Activated T-helper 1 cell treated with anti-CD3 and anti-CD28 coated beads, Interleukin-12 subunit alpha, Interleukin-12 subunit beta, Interleukin-2, Interleukin-4 antibody, amounts not matched to agents 30 ng/mL and 10 ng/mL and 1 ng/mL, durations not matched to agents 14 hours and 24 hours and 36 hours (primary cell): ENCODE measurements around the gene RAB40AL. TPM values are rescaled to one million over a fixed set of nuclear protein-coding genes. Genes with fewer than 3 reads are reported as not detected.
"Not testable (repeated sequence)": the region's sequence is repeated elsewhere in the genome, so short reads cannot be mapped to it uniquely, and the experiment has no call there.

Experiments used
- DNase-seq: peaks from one replicate; pipeline ENCODE4 v3.0.0; 2021; ENCODE audit warnings: low spot score
- H3K27ac Mint-ChIP-seq: one replicate; pipeline ENCODE4 v1.8.0; 2021; ENCODE audit warnings: mild to moderate bottlenecking, mixed read lengths
- H3K27me3 Mint-ChIP-seq: one replicate; pipeline ENCODE4 v1.8.0; 2022; ENCODE audit warnings: mild to moderate bottlenecking, moderate library complexity, mixed read lengths; ENCODE audit not compliant: insufficient read depth
- H3K36me3 Mint-ChIP-seq: one replicate; pipeline ENCODE4 v1.8.0; 2021; ENCODE audit warnings: low read depth, mixed read lengths
- H3K4me1 Mint-ChIP-seq: one replicate; pipeline ENCODE4 v1.8.0; 2021; ENCODE audit warnings: low read depth, mixed read lengths
- H3K4me3 Mint-ChIP-seq: one replicate; pipeline ENCODE4 v1.8.0; 2021; ENCODE audit warnings: mild to moderate bottlenecking, moderate library complexity, mixed read lengths
- H3K9me3 Mint-ChIP-seq: one replicate; pipeline ENCODE4 v1.8.0; 2021; ENCODE audit warnings: mixed read lengths
- intact Hi-C: fragments of 100-400 bp; cut with micrococcal nuclease; formaldehyde crosslinking; loops from one replicate; pipeline ENCODE4 v1.15.1; 2024
- total RNA-seq: library from RNA; stranded (reverse); gene quantifications from 2 replicates; pipeline ENCODE4 v1.2.3, GENCODE V29; 2022

The RAB40AL gene
- total RNA-seq, 1 donor from 2014 or later: 0.41 TPM

- no peak overlapping the region for H3K4me3 Mint-ChIP-seq
- no peaks in the 10 kb centered on the region for H3K27me3 Mint-ChIP-seq
- no peaks in the 10 kb centered on the region for H3K4me1 Mint-ChIP-seq
- H3K36me3 Mint-ChIP-seq: no peaks in the 10 kb centered on the region
- H3K9me3 Mint-ChIP-seq: no peaks in the 10 kb centered on the region
- no peak for DNase-seq
- H3K27ac Mint-ChIP-seq: no peak overlapping the region
- intact Hi-C loops: no loop called here
Observed at GRCh38 chrX:102964940-102965339, 27.9 kb downstream of the RAB40AL start.

GRCh38 chrX:102966701-102967100, 29.6 kb downstream of the RAB40AL start:
- H3K4me3 Mint-ChIP-seq: no peak overlapping the region

DNA sequence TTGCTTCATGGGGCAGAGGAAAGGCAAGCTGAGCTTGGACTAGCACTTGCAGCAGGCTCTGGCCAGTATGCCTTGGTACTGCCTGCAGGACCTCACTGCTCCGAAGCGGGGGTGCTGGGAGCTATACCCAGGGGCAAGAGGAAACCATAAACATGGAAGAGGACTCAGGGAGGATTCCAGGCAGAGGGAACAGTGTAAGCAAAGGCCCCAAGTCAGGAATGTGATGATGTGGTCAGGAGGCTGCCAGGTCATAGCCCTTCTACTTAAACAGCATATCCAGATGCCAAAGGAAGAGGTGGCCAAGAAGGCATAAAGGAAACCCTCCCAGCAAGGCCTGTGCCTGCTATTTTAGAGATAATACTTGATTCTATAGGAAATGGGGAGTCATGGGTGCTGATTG, 31.1 kb downstream of the RAB40AL start:
- H3K9me3 Mint-ChIP-seq: peaks cover 8% of the 10 kb centered on the region
- H3K27me3 Mint-ChIP-seq: no peaks in the 10 kb centered on the region
- no peaks in the 10 kb centered on the region for H3K36me3 Mint-ChIP-seq
- no peaks in the 10 kb centered on the region for H3K4me1 Mint-ChIP-seq
- no peak overlapping the region for H3K4me3 Mint-ChIP-seq
- intact Hi-C loops: no loop called here
- H3K27ac Mint-ChIP-seq: no peak overlapping the region
- DNase-seq: no peak

More at GRCh38 chrX:102966701-102967100, 29.6 kb downstream of the RAB40AL start:
- peaks cover 8% of the 10 kb centered on the region for H3K9me3 Mint-ChIP-seq
- intact Hi-C loops: no loop called here
- no peak for DNase-seq
- no peaks in the 10 kb centered on the region for H3K27me3 Mint-ChIP-seq
- no peaks in the 10 kb centered on the region for H3K4me1 Mint-ChIP-seq
- no peaks in the 10 kb centered on the region for H3K36me3 Mint-ChIP-seq
- no peak overlapping the region for H3K27ac Mint-ChIP-seq

DNA sequence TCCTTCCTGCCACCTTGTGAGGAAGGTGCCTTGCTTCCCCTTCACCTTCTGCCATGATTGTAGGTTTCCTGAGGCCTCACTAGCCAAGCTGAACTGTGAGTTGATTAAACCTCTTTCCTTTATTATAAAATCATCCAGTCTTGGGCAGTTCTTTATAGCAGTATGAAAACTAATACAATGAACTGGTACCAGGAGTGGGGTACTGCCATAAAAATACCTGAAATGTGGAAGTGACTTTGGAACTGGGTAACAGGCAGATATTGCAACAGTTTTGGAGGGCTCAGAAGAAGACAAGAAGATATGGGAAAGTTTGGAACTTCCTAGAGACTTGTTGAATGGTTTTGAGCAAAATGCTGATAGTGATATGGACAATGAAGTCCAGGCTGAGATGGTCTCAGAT, 34.5 kb downstream of the RAB40AL start:
- H3K4me1 Mint-ChIP-seq, intact Hi-C loops, H3K27ac Mint-ChIP-seq, H3K9me3 Mint-ChIP-seq, H3K27me3 Mint-ChIP-seq, H3K36me3 Mint-ChIP-seq, H3K4me3 Mint-ChIP-seq, DNase-seq: not testable (repeated sequence)

- H3K4me1 Mint-ChIP-seq: no peaks in the 10 kb centered on the region
- intact Hi-C loops: no loop called here
Observed at GRCh38 chrX:102975016-102975415, 37.9 kb downstream of the RAB40AL start.

DNA sequence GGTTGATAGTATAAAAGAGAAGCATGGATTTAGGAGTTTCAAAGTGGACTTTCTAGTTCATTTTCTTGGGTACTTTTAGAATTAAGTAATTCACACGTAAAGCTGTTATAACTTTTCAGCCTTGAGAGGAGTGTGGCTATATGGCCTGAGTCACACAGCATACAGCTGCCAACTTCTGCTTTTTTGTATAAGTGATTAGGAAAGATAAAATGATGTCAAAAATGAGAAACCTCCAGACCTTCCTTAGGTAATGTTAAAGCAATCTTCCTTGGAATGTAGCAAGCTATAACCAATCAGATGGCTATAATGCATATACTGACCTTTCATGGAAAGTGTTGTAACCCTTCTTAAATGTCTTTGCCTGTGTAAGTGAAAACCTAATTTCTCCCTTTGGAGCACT, 39.2 kb downstream of the RAB40AL start:
- peaks cover 2% of the 10 kb centered on the region for H3K27me3 Mint-ChIP-seq
- no peaks in the 10 kb centered on the region for H3K36me3 Mint-ChIP-seq
- no peaks in the 10 kb centered on the region for H3K9me3 Mint-ChIP-seq
- H3K4me1 Mint-ChIP-seq: no peaks in the 10 kb centered on the region
- H3K4me3 Mint-ChIP-seq: no peak overlapping the region
- intact Hi-C loops: no loop called here
- DNase-seq: no peak
- no peak overlapping the region for H3K27ac Mint-ChIP-seq

More at GRCh38 chrX:102975016-102975415, 37.9 kb downstream of the RAB40AL start:
- DNase-seq: no peak
- H3K27me3 Mint-ChIP-seq: peaks cover 2% of the 10 kb centered on the region
- peaks cover 8% of the 10 kb centered on the region for H3K9me3 Mint-ChIP-seq
- no peaks in the 10 kb centered on the region for H3K36me3 Mint-ChIP-seq
- no peak overlapping the region for H3K27ac Mint-ChIP-seq
- no peak overlapping the region for H3K4me3 Mint-ChIP-seq

- no peak overlapping the region for H3K4me3 Mint-ChIP-seq
- H3K4me1 Mint-ChIP-seq: no peaks in the 10 kb centered on the region
- peaks cover 2% of the 10 kb centered on the region for H3K27me3 Mint-ChIP-seq
- H3K9me3 Mint-ChIP-seq: no peaks in the 10 kb centered on the region
- intact Hi-C loops: no loop called here
- no peak overlapping the region for H3K27ac Mint-ChIP-seq
- DNase-seq: no peak
- H3K36me3 Mint-ChIP-seq: no peaks in the 10 kb centered on the region
Observed at GRCh38 chrX:102976793-102977495, 39.9 kb downstream of the RAB40AL start.

DNA sequence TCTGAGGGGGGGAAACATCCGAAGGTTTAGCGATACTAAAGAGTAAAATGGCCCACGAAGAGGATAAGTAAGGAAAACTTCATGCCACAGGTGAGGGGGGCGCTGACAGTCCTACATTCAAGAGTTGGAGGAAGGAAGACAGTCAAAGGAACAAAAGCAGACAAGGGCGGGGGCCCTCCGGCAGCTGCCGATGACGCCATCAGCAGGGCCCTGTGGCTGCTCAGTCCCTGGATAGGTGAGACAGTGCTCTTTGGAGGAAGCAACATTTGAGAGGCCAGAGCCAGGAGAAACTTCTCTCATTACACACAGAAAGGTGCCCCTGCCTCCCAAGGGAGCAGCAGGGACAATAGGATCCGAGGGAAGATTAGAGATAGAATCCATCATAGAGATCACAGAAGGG, 41.5 kb downstream of the RAB40AL start:
- no peaks in the 10 kb centered on the region for H3K36me3 Mint-ChIP-seq
- no peaks in the 10 kb centered on the region for H3K4me1 Mint-ChIP-seq
- H3K9me3 Mint-ChIP-seq: no peaks in the 10 kb centered on the region
- intact Hi-C loops: no loop called here
- no peak overlapping the region for H3K4me3 Mint-ChIP-seq
- H3K27ac Mint-ChIP-seq: no peak overlapping the region
- peaks cover 2% of the 10 kb centered on the region for H3K27me3 Mint-ChIP-seq
- DNase-seq: no peak

DNA sequence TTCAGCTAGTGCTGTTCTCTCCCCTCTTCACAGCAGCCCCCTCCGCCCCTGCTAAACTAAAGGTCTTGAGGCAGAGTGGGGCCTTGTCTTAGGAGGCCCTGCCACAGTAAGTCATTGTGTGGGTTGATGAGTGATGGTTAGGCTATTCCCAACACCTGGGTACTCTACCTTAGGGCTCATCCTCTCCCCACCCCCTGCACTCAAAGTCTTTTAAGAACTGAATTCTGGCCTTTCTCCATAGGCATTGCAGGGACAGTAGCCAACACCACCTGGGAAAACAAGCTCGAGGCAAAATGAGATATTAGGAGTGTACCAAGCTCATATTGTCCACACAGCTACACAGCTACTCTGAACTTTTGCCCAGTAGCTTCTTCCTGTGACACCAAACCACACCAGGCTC, 42.5 kb downstream of the RAB40AL start:
- no peak for DNase-seq
- no peaks in the 10 kb centered on the region for H3K36me3 Mint-ChIP-seq
- intact Hi-C loops: no loop called here
- no peaks in the 10 kb centered on the region for H3K27me3 Mint-ChIP-seq
- no peak overlapping the region for H3K4me3 Mint-ChIP-seq
- H3K9me3 Mint-ChIP-seq: no peaks in the 10 kb centered on the region
- no peaks in the 10 kb centered on the region for H3K4me1 Mint-ChIP-seq
- H3K27ac Mint-ChIP-seq: no peak overlapping the region

DNA sequence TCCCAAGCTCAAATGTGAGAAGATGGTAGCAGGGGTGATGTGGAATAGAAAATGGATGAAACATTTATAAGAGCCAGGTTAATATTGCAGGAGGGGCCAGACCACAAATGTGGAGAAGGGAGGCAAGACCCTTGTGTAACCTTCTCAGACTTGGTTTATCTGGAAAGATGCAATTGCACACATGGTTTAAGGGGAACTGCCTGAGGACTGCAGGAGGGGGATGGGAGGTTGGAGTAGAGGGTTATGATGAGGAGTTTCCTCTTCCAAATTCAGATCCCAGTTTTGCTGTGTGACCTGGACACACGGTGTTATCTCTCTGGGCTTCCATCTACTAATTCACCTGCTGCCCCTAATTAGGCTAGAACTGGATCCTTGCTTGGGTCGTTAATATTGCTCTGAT, 46.1 kb downstream of the RAB40AL start:
- intact Hi-C loops: no loop called here
- DNase-seq: no peak
- no peak overlapping the region for H3K27ac Mint-ChIP-seq
- no peaks in the 10 kb centered on the region for H3K9me3 Mint-ChIP-seq
- no peaks in the 10 kb centered on the region for H3K36me3 Mint-ChIP-seq
- H3K4me3 Mint-ChIP-seq: no peak overlapping the region
- H3K27me3 Mint-ChIP-seq: no peaks in the 10 kb centered on the region
- no peaks in the 10 kb centered on the region for H3K4me1 Mint-ChIP-seq

DNA sequence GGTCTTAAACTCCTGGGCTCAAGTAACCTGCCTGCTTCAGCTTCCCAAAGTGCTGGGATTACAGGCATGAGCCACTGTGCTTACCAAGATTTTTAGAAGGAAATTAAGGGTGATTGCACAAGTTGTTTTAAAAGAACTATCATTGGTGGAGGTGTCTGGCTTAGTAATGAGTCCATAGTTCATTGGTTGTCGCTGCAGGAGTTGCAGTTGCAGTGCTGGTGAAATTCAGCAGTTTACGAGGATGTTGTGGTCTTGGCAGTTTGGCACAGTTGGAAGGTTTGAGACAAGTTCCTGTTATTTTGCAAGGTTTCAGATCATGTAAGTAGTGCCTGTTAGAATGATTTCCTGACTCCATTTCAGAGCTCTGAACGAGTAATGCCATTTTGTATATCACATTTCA, 48.1 kb downstream of the RAB40AL start:
- no peak overlapping the region for H3K27ac Mint-ChIP-seq
- no peaks in the 10 kb centered on the region for H3K36me3 Mint-ChIP-seq
- H3K27me3 Mint-ChIP-seq: no peaks in the 10 kb centered on the region
- intact Hi-C loops: no loop called here
- no peaks in the 10 kb centered on the region for H3K4me1 Mint-ChIP-seq
- H3K9me3 Mint-ChIP-seq: no peaks in the 10 kb centered on the region
- no peak for DNase-seq
- H3K4me3 Mint-ChIP-seq: no peak overlapping the region

Other genes with a start within 250 kb of the RAB40AL start
- gene GPRASP2, start 224.8 kb upstream of the RAB40AL start, total RNA-seq: 0.10 and 0.15 TPM in 2 replicates
- gene GPRASP3, start 216.5 kb upstream of the RAB40AL start, total RNA-seq: 0.65 and 0.88 TPM in 2 replicates
- not detected in 2 replicates for gene BEX1, start 126.9 kb downstream of the RAB40AL start, total RNA-seq
- gene NXF3, start 155.9 kb downstream of the RAB40AL start, total RNA-seq: not detected in 2 replicates